ENCODE results near the gene NAA11.

Gene NAA11

GRCh38 chr4:79325864-79326328, at the start of gene NAA11:
Gene NAA11, minus strand, starts transcription at chr4:79326061. Its CDS starts 184 bp downstream, at chr4:79325877.
- no peaks in the 10 kb centered on the region for H3K4me1 ChIP-seq (ENCODE audit: insufficient read depth, low read length)
- no peaks in the 10 kb centered on the region for H3K36me3 ChIP-seq (ENCODE audit: insufficient read depth, low read length)
- no peaks in the 10 kb centered on the region for H3K9me3 ChIP-seq (ENCODE audit: control insufficient read depth, insufficient read depth, low read length)
- no peak within 1 kb of the TSS for H3K9ac ChIP-seq (ENCODE audit: low read depth, low read length)

- Histone ChIP-seq H3K4me1 (ENCODE audit: insufficient read depth, low read length) (no peaks in the 10 kb centered on the region), H3K9ac (ENCODE audit: low read depth, low read length) (no peak overlapping the region), H3K9me3 (ENCODE audit: control insufficient read depth, insufficient read depth, low read length) (no peaks in the 10 kb centered on the region), H3K36me3 (ENCODE audit: insufficient read depth, low read length) (no peaks in the 10 kb centered on the region)
Observed at GRCh38 chr4:79370026-79370425, 44.2 kb upstream of the NAA11 start.

- H3K36me3 ChIP-seq (ENCODE audit: insufficient read depth, low read length) = no peaks in the 10 kb centered on the region
Observed at GRCh38 chr4:79367096-79367495, 41.2 kb upstream of the NAA11 start.

GRCh38 chr4:79366422-79366821, 40.6 kb upstream of the NAA11 start:
- no peaks in the 10 kb centered on the region for H3K4me1 ChIP-seq (ENCODE audit: insufficient read depth, low read length)
- H3K36me3 ChIP-seq (ENCODE audit: insufficient read depth, low read length) = no peaks in the 10 kb centered on the region
- H3K9ac ChIP-seq (ENCODE audit: low read depth, low read length) = no peak overlapping the region
- H3K9me3 ChIP-seq (ENCODE audit: control insufficient read depth, insufficient read depth, low read length) = no peaks in the 10 kb centered on the region

More at GRCh38 chr4:79367096-79367495, 41.2 kb upstream of the NAA11 start:
- Histone ChIP-seq H3K9me3 (ENCODE audit: control insufficient read depth, insufficient read depth, low read length) (no peaks in the 10 kb centered on the region), H3K9ac (ENCODE audit: low read depth, low read length) (no peak overlapping the region), H3K4me1 (ENCODE audit: insufficient read depth, low read length) (no peaks in the 10 kb centered on the region)

- no peaks in the 10 kb centered on the region for H3K9me3 ChIP-seq (ENCODE audit: control insufficient read depth, insufficient read depth, low read length)
- no peaks in the 10 kb centered on the region for H3K36me3 ChIP-seq (ENCODE audit: insufficient read depth, low read length)
- no peaks in the 10 kb centered on the region for H3K4me1 ChIP-seq (ENCODE audit: insufficient read depth, low read length)
- H3K9ac ChIP-seq (ENCODE audit: low read depth, low read length) = no peak overlapping the region
Observed at GRCh38 chr4:79364061-79364460, 38.2 kb upstream of the NAA11 start.

GRCh38 chr4:79362626-79363025, 36.8 kb upstream of the NAA11 start:
- Histone ChIP-seq H3K4me1 (ENCODE audit: insufficient read depth, low read length) (no peaks in the 10 kb centered on the region), H3K9ac (ENCODE audit: low read depth, low read length) (no peak overlapping the region), H3K9me3 (ENCODE audit: control insufficient read depth, insufficient read depth, low read length) (no peaks in the 10 kb centered on the region), H3K36me3 (ENCODE audit: insufficient read depth, low read length) (no peaks in the 10 kb centered on the region)

- Histone ChIP-seq H3K36me3 (ENCODE audit: insufficient read depth, low read length) (no peaks in the 10 kb centered on the region), H3K9me3 (ENCODE audit: control insufficient read depth, insufficient read depth, low read length) (no peaks in the 10 kb centered on the region), H3K9ac (ENCODE audit: low read depth, low read length) (no peak overlapping the region), H3K4me1 (ENCODE audit: insufficient read depth, low read length) (no peaks in the 10 kb centered on the region)
Observed at GRCh38 chr4:79360006-79360405, 34.1 kb upstream of the NAA11 start.

- H3K9ac ChIP-seq (ENCODE audit: low read depth, low read length) = no peak overlapping the region
- H3K36me3 ChIP-seq (ENCODE audit: insufficient read depth, low read length) = no peaks in the 10 kb centered on the region
- H3K9me3 ChIP-seq (ENCODE audit: control insufficient read depth, insufficient read depth, low read length) = no peaks in the 10 kb centered on the region
- no peaks in the 10 kb centered on the region for H3K4me1 ChIP-seq (ENCODE audit: insufficient read depth, low read length)
Observed at GRCh38 chr4:79358438-79358837, 32.6 kb upstream of the NAA11 start.

GRCh38 chr4:79357365-79357764, 31.5 kb upstream of the NAA11 start:
- H3K4me1 ChIP-seq (ENCODE audit: insufficient read depth, low read length) = no peaks in the 10 kb centered on the region
- no peaks in the 10 kb centered on the region for H3K9me3 ChIP-seq (ENCODE audit: control insufficient read depth, insufficient read depth, low read length)
- no peaks in the 10 kb centered on the region for H3K36me3 ChIP-seq (ENCODE audit: insufficient read depth, low read length)
- H3K9ac ChIP-seq (ENCODE audit: low read depth, low read length) = no peak overlapping the region

- no peaks in the 10 kb centered on the region; the same call in 1 of the 2 replicates for H3K9me3 ChIP-seq (ENCODE audit: control insufficient read depth, insufficient read depth, low read length)
- no peak overlapping the region for H3K9ac ChIP-seq (ENCODE audit: low read depth, low read length)
- no peaks in the 10 kb centered on the region for H3K36me3 ChIP-seq (ENCODE audit: insufficient read depth, low read length)
- no peaks in the 10 kb centered on the region for H3K4me1 ChIP-seq (ENCODE audit: insufficient read depth, low read length)
Observed at GRCh38 chr4:79353075-79353474, 27.2 kb upstream of the NAA11 start.

- Histone ChIP-seq H3K9ac (ENCODE audit: low read depth, low read length) (no peak overlapping the region), H3K4me1 (ENCODE audit: insufficient read depth, low read length) (no peaks in the 10 kb centered on the region), H3K36me3 (ENCODE audit: insufficient read depth, low read length) (no peaks in the 10 kb centered on the region), H3K9me3 (ENCODE audit: control insufficient read depth, insufficient read depth, low read length) (no peaks in the 10 kb centered on the region; the same call in none of the 2 replicates)
Observed at GRCh38 chr4:79348405-79348804, 22.5 kb upstream of the NAA11 start.

- Histone ChIP-seq H3K9ac (ENCODE audit: low read depth, low read length) (no peak overlapping the region), H3K36me3 (ENCODE audit: insufficient read depth, low read length) (no peaks in the 10 kb centered on the region), H3K4me1 (ENCODE audit: insufficient read depth, low read length) (no peaks in the 10 kb centered on the region), H3K9me3 (ENCODE audit: control insufficient read depth, insufficient read depth, low read length) (no peaks in the 10 kb centered on the region; the same call in none of the 2 replicates)
Observed at GRCh38 chr4:79341893-79342653, 16.2 kb upstream of the NAA11 start.

- Histone ChIP-seq H3K36me3 (ENCODE audit: insufficient read depth, low read length) (no peaks in the 10 kb centered on the region), H3K9me3 (ENCODE audit: control insufficient read depth, insufficient read depth, low read length) (no peaks in the 10 kb centered on the region; the same call in none of the 2 replicates), H3K4me1 (ENCODE audit: insufficient read depth, low read length) (no peaks in the 10 kb centered on the region), H3K9ac (ENCODE audit: low read depth, low read length) (no peak overlapping the region)
Observed at GRCh38 chr4:79340568-79340967, 14.7 kb upstream of the NAA11 start.

GRCh38 chr4:79338148-79338547, 12.3 kb upstream of the NAA11 start:
- no peaks in the 10 kb centered on the region for H3K36me3 ChIP-seq (ENCODE audit: insufficient read depth, low read length)
- H3K9me3 ChIP-seq (ENCODE audit: control insufficient read depth, insufficient read depth, low read length) = no peaks in the 10 kb centered on the region; the same call in 1 of the 2 replicates
- no peak overlapping the region for H3K9ac ChIP-seq (ENCODE audit: low read depth, low read length)
- no peaks in the 10 kb centered on the region for H3K4me1 ChIP-seq (ENCODE audit: insufficient read depth, low read length)

GRCh38 chr4:79334783-79335182, 8.9 kb upstream of the NAA11 start:
- H3K36me3 ChIP-seq (ENCODE audit: insufficient read depth, low read length) = no peaks in the 10 kb centered on the region
- no peak overlapping the region for H3K9ac ChIP-seq (ENCODE audit: low read depth, low read length)
- no peaks in the 10 kb centered on the region for H3K9me3 ChIP-seq (ENCODE audit: control insufficient read depth, insufficient read depth, low read length)
- H3K4me1 ChIP-seq (ENCODE audit: insufficient read depth, low read length) = no peaks in the 10 kb centered on the region

All from ES-I3 (cell line).